ENCODE results near the gene NRGN.

The NRGN gene

GRCh38 chr11:124776865-124777645 lies 37.3 kb downstream of the NRGN start:
- Mint-ChIP-seq H3K27ac (no peak overlapping the region), H3K9me3 (no peaks in the 10 kb centered on the region), H3K36me3 (ENCODE audit: low read depth) (peaks cover 27% of the 10 kb centered on the region), H3K4me1 (ENCODE audit: low read depth) (peaks cover 26% of the 10 kb centered on the region), H3K27me3 (no peaks in the 10 kb centered on the region), H3K4me3 (no peak overlapping the region)
- no peak for DNase-seq

GRCh38 chr11:124778281-124778680 lies 38.5 kb downstream of the NRGN start:
- Mint-ChIP-seq H3K36me3 (ENCODE audit: low read depth) (peaks cover 19% of the 10 kb centered on the region), H3K9me3 (no peaks in the 10 kb centered on the region), H3K4me1 (ENCODE audit: low read depth) (peaks cover 26% of the 10 kb centered on the region), H3K4me3 (no peak overlapping the region), H3K27me3 (no peaks in the 10 kb centered on the region), H3K27ac (no peak overlapping the region)
- DNase-seq = no peak

- Mint-ChIP-seq H3K27ac (no peak overlapping the region), H3K27me3 (no peaks in the 10 kb centered on the region), H3K36me3 (ENCODE audit: low read depth) (peaks cover 15% of the 10 kb centered on the region), H3K4me1 (ENCODE audit: low read depth) (peaks cover 30% of the 10 kb centered on the region), H3K4me3 (no peak overlapping the region), H3K9me3 (no peaks in the 10 kb centered on the region)
- no peak for DNase-seq
Measured at GRCh38 chr11:124779568-124779967, 39.8 kb downstream of the NRGN start.

- Mint-ChIP-seq H3K4me3 (no peak overlapping the region), H3K27me3 (no peaks in the 10 kb centered on the region), H3K36me3 (ENCODE audit: low read depth) (peaks cover 3% of the 10 kb centered on the region), H3K4me1 (ENCODE audit: low read depth) (peaks cover 16% of the 10 kb centered on the region), H3K9me3 (no peaks in the 10 kb centered on the region), H3K27ac (no peak overlapping the region)
- DNase-seq = no peak
Measured at GRCh38 chr11:124783002-124783401, 43.3 kb downstream of the NRGN start.

- Mint-ChIP-seq H3K27ac (no peak overlapping the region), H3K4me3 (no peak overlapping the region), H3K36me3 (ENCODE audit: low read depth) (peaks cover 3% of the 10 kb centered on the region), H3K4me1 (ENCODE audit: low read depth) (peaks cover 7% of the 10 kb centered on the region), H3K27me3 (no peaks in the 10 kb centered on the region), H3K9me3 (no peaks in the 10 kb centered on the region)
- DNase-seq = no peak
Measured at GRCh38 chr11:124784051-124784450, 44.3 kb downstream of the NRGN start.

GRCh38 chr11:124788521-124788920 lies 48.8 kb downstream of the NRGN start:
- Mint-ChIP-seq H3K27me3 (no peaks in the 10 kb centered on the region), H3K36me3 (ENCODE audit: low read depth) (peaks cover 4% of the 10 kb centered on the region), H3K4me3 (no peak overlapping the region), H3K9me3 (no peaks in the 10 kb centered on the region), H3K27ac (no peak overlapping the region), H3K4me1 (ENCODE audit: low read depth) (peaks cover 33% of the 10 kb centered on the region)
- DNase-seq = no peak

- no peak overlapping the region for H3K27ac Mint-ChIP-seq
- H3K4me1 Mint-ChIP-seq (ENCODE audit: low read depth) = peaks cover 44% of the 10 kb centered on the region
- H3K9me3 Mint-ChIP-seq = no peaks in the 10 kb centered on the region
- no peaks in the 10 kb centered on the region for H3K27me3 Mint-ChIP-seq
- peaks cover 5% of the 10 kb centered on the region for H3K36me3 Mint-ChIP-seq (ENCODE audit: low read depth)
- no peak for DNase-seq
- no peak overlapping the region for H3K4me3 Mint-ChIP-seq
Measured at GRCh38 chr11:124791626-124792341, 52.0 kb downstream of the NRGN start.

GRCh38 chr11:124793466-124794278 lies 53.9 kb downstream of the NRGN start:
- Mint-ChIP-seq H3K27ac (no peak overlapping the region), H3K4me3 (no peak overlapping the region), H3K36me3 (ENCODE audit: low read depth) (peaks cover 7% of the 10 kb centered on the region), H3K4me1 (ENCODE audit: low read depth) (peaks cover 59% of the 10 kb centered on the region), H3K27me3 (no peaks in the 10 kb centered on the region), H3K9me3 (no peaks in the 10 kb centered on the region)
- DNase-seq = no peak

GRCh38 chr11:124796312-124796711 lies 56.6 kb downstream of the NRGN start:
- peaks cover 57% of the 10 kb centered on the region for H3K4me1 Mint-ChIP-seq (ENCODE audit: low read depth)
- peak overlapping the region; percentile 33 for H3K27ac Mint-ChIP-seq
- H3K9me3 Mint-ChIP-seq = no peaks in the 10 kb centered on the region
- H3K36me3 Mint-ChIP-seq (ENCODE audit: low read depth) = peaks cover 16% of the 10 kb centered on the region
- H3K27me3 Mint-ChIP-seq = no peaks in the 10 kb centered on the region
- H3K4me3 Mint-ChIP-seq = no peak overlapping the region
- no peak for DNase-seq

Measured in activated T-cell treated with anti-CD3 and anti-CD28 coated beads, Interleukin-2, amount 50 U/mL, for 24 hours (primary cell).